Measurements from ENCODE around the gene AUP1. TPM values are rescaled to one million over a fixed set of nuclear protein-coding genes. Genes with fewer than 3 reads are reported as not detected.
A peak's percentile ranks its signal among the peaks of the same experiment; 100 is the strongest.

The AUP1 gene
- total and polyA plus RNA-seq, 9 of the 15 experiments (the other 6 are each of a cell fraction or from before 2014, with no cell fraction given): 70.7 to 245 (median 165) TPM

GRCh38 chr2:74554820-74555531, 25.5 kb upstream of the AUP1 start (continued):
- no peak for TF ChIP-seq ZBTB40 (IDR thresholded peaks at IDR 0.05)
- TF ChIP-seq ZBTB40 (CRISPR knock-in tag; IDR thresholded peaks at IDR 0.05): no peak
- TF ChIP-seq ZNF778 (CRISPR knock-in tag; IDR thresholded peaks at IDR 0.05): no peak
- no peak for TF ChIP-seq ZNF280B (CRISPR knock-in tag; IDR thresholded peaks at IDR 0.05)
- no peak for TF ChIP-seq ZBTB17 (CRISPR knock-in tag; IDR thresholded peaks at IDR 0.05)
- TF ChIP-seq HNRNPLL (IDR thresholded peaks at IDR 0.05; ENCODE audit: low read depth, low read length, poor library complexity, severe bottlenecking): peak; percentile 57
- TF ChIP-seq RBBP5 (IDR thresholded peaks at IDR 0.05; ENCODE audit: borderline replicate concordance, insufficient read depth, low read length, poor library complexity, severe bottlenecking): peak; percentile 43
- TF ChIP-seq ETV5 (CRISPR knock-in tag; IDR thresholded peaks at IDR 0.05; ENCODE audit: low read depth): peak; percentile 61; the same call in 1 of the 2 replicates
- TF ChIP-seq ARID1B (IDR thresholded peaks at IDR 0.05): 0 out of 2 replicates have a peak, but pooled peaks have one; percentile 8
- no peak for TF ChIP-seq DIDO1 (tag; IDR thresholded peaks at IDR 0.05; ENCODE audit: low read depth)
- 0 out of 4 replicates have a peak, but pooled peaks of 1 of the 2 experiments have one; percentile 54 for TF ChIP-seq SRF (CRISPR knock-in tag; IDR thresholded peaks at IDR 0.05)
- TF ChIP-seq MECOM (CRISPR knock-in tag; IDR thresholded peaks at IDR 0.05): no peak
- peak; percentile 18; the same call in 1 of the 2 replicates for TF ChIP-seq TOE1 (IDR thresholded peaks at IDR 0.05; ENCODE audit: borderline replicate concordance)
- no peak for TF ChIP-seq TOE1 (CRISPR knock-in tag; IDR thresholded peaks at IDR 0.05; ENCODE audit: borderline replicate concordance, low read depth)

Data from K562 (cell line).